Adrenal gland (tissue), 5 donors: ENCODE results near the gene HOXC11.

Experiments
- POLR2A ChIP-seq, 2 donors: fragments of 450-650 bp; IDR thresholded peaks; one replicate each; pipeline ENCODE4 v1.6.1; 2017; ENCODE audit warnings: antibody characterized with exemption in 2 of 2, mild to moderate bottlenecking in 2 of 2, moderate library complexity in 1 of 2
- TF ChIP-seq, protein P1 (sequence below), 6 experiments: fragments of 450-650 bp in 4 of 6; fragments of 200-600 bp in 2 of 6; sonication (generic) in 1 of 6; IDR thresholded peaks; 1 replicate in 5 of 6; 2 replicates in 1 of 6; pipeline versions ENCODE4 v1.5.1 to v1.8.0; 2016 to 2021; ENCODE audit warnings: antibody characterized with exemption in 6 of 6, mild to moderate bottlenecking in 2 of 6, moderate library complexity in 1 of 6
- donor health status: DM: no; HTN: no; CAD: no.

DNA sequence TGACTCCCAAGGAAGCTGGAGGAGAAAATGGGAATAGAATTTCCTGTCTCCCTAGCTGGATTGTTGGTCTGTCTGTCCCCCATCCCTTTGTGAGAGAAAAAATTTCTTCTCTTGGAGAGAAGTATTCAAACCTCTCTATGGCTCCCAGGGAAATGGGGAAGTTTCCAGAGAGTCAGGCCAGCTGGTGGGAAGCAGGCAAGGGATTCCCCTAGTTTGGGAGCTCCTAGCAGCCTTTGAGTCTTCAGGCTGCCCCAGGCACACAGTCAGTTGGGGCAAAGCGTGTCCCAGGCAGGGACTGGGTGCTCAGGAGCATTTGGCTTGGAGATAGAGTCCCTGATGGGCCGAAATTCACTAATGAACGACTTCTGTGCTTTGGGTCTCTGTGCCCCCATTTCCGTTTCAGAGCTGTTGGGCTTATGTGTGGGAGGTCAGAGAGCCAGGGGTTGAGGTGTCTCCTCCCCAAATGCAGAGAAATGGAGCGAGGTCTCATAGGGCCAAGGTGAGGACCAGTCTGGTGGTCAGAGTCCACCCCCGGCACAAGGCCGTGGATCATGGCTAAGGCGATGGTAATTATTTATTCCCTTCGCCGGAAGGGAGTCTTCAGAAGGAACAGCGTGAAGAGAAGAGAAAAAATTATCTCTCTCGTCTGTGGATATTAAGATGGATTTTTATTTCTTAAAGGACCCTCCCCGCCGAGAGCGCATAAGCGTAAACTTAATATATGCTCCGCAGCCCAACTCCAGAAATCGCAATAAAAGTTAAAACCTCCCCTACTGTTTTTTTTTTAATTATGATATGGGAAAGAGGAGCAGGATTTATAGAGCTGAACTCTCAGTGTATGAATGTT lies 20.5 kb downstream of the HOXC11 start:
- TF ChIP-seq, protein P1, sequence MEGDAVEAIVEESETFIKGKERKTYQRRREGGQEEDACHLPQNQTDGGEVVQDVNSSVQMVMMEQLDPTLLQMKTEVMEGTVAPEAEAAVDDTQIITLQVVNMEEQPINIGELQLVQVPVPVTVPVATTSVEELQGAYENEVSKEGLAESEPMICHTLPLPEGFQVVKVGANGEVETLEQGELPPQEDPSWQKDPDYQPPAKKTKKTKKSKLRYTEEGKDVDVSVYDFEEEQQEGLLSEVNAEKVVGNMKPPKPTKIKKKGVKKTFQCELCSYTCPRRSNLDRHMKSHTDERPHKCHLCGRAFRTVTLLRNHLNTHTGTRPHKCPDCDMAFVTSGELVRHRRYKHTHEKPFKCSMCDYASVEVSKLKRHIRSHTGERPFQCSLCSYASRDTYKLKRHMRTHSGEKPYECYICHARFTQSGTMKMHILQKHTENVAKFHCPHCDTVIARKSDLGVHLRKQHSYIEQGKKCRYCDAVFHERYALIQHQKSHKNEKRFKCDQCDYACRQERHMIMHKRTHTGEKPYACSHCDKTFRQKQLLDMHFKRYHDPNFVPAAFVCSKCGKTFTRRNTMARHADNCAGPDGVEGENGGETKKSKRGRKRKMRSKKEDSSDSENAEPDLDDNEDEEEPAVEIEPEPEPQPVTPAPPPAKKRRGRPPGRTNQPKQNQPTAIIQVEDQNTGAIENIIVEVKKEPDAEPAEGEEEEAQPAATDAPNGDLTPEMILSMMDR (IDR thresholded peaks at IDR 0.05), result no peak
- TF ChIP-seq POLR2A (IDR thresholded peaks at IDR 0.05), result no peak
